ENCODE measurements around the gene RAB11B. TPM values are rescaled to one million over a fixed set of nuclear protein-coding genes. Genes with fewer than 3 reads are reported as not detected.
A peak's percentile ranks its signal among the peaks of the same experiment; 100 is the strongest.
"Not testable (repeated sequence)": the region's sequence is repeated elsewhere in the genome, so short reads cannot be mapped to it uniquely, and the experiment has no call there.

The RAB11B gene
- 100 to 1,000 TPM; 101 to 116 (median 108) TPM for total RNA-seq
- total RNA-seq (2013) = 20.2 TPM

DNA sequence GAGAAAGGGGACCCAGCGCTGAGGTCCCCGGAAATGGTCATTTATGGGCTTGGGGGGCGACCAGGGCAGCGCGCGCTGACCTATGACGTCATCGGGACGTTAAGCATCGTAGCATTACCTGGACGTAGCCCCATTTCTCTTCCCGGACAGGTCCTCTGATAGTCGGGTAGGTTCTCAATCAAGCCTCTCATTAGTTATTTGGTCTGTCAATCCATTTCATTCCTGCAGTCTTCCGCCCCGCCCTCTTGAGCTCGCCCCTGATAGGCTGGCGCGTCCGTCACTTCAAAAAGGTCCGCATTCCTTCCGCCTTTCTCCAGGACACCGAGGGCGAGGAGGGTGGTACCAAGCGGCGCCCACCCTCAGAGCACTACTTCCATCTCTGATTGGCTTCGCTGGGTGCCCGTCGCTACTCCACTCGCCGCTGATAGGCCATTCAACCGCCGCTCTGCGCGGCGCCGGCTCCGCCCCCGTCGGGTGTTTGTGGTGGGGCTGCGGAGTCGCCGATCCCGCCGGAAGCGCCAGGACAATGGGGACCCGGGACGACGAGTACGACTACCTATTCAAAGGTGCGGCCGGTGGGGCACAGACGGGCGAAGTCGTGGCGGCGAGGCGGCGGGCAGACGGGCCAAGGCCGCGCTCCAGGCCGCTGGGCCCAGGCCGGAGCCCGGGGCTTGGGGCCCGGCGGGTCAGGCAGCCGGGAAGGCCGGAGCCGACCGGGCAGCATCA is at the start of gene RAB11B:
Gene RAB11B, plus strand, starts transcription at position 470 of the 726 bp plus-strand sequence. Its CDS starts 57 bp downstream, at position 527.
- peak within 1 kb of the TSS; percentile 92 for H3K27ac ChIP-seq (ENCODE audit: low read length)
- Mint-ChIP-seq H3K9me3 (no peaks in the 10 kb centered on the region), H3K4me1 (peaks cover 16 to 33% of the 10 kb centered on the region in 2 donors), H3K4me3 (peak within 1 kb of the TSS; percentile 98), H3K27ac (peak within 1 kb of the TSS; percentile 94), H3K36me3 (no peaks in the 10 kb centered on the region), H3K27me3 (ENCODE audit: low read depth in 2 of 2) (no peaks in the 10 kb centered on the region)
- ATAC-seq (peak; percentile 85 to 96 (median 87)), DNase-seq (peak; percentile 95 to 99)
- TF ChIP-seq, protein P1, sequence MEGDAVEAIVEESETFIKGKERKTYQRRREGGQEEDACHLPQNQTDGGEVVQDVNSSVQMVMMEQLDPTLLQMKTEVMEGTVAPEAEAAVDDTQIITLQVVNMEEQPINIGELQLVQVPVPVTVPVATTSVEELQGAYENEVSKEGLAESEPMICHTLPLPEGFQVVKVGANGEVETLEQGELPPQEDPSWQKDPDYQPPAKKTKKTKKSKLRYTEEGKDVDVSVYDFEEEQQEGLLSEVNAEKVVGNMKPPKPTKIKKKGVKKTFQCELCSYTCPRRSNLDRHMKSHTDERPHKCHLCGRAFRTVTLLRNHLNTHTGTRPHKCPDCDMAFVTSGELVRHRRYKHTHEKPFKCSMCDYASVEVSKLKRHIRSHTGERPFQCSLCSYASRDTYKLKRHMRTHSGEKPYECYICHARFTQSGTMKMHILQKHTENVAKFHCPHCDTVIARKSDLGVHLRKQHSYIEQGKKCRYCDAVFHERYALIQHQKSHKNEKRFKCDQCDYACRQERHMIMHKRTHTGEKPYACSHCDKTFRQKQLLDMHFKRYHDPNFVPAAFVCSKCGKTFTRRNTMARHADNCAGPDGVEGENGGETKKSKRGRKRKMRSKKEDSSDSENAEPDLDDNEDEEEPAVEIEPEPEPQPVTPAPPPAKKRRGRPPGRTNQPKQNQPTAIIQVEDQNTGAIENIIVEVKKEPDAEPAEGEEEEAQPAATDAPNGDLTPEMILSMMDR (IDR thresholded peaks at IDR 0.05) = no peak
- H3K9me3 ChIP-seq (ENCODE audit: control insufficient read depth, insufficient read depth, low read length) = no peaks in the 10 kb centered on the region
- peak within 1 kb of the TSS; percentile 49 for H3K4me3 ChIP-seq (ENCODE audit: low read length)
- WGBS (ENCODE audit: insufficient coverage) = under 1% methylated on average over 70 of the region's 70 CpGs
- intact Hi-C loops (cut with micrococcal nuclease) = loop anchor here (1.0 kb wide), 3 partner anchors 23 to 202 kb away; partner anchors contain the start of genes HNRNPM and MARCHF2
- H3K27me3 ChIP-seq (ENCODE audit: control insufficient read depth, insufficient read depth, low read length) = no peaks in the 10 kb centered on the region
- no peaks in the 10 kb centered on the region for H3K36me3 ChIP-seq (ENCODE audit: control insufficient read depth, insufficient read depth, low read length)
- H3K4me1 ChIP-seq (ENCODE audit: control insufficient read depth, insufficient read depth, low read length) = peaks cover 34% of the 10 kb centered on the region

DNA sequence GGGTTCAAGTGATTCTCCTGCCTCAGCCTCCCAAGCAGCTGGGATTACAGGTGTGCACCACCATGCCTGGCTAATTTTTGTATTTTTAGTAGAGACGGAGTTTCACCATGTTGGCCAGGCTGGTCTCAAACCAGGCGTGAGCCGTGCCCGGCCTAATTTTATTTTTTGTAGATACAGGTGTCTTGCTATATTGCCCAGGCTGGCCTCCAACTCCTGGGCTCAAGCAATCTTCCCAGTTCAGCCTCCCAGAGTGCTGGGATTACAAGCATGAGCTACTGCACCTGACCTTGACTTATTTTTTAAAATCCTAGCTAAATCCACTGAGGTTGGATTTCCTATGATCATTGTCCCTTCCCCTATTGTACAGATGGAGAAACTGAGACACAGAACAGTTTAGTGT is 48.7 kb upstream of the RAB11B start:
- H3K36me3 ChIP-seq (ENCODE audit: control insufficient read depth, insufficient read depth, low read length); DNase-seq; ATAC-seq; H3K27ac ChIP-seq (ENCODE audit: low read length); H3K36me3 Mint-ChIP-seq; H3K4me3 ChIP-seq (ENCODE audit: low read length); H3K9me3 ChIP-seq (ENCODE audit: control insufficient read depth, insufficient read depth, low read length); H3K27me3 Mint-ChIP-seq (ENCODE audit: low read depth in 2 of 2); intact Hi-C loops (cut with micrococcal nuclease); H3K9me3 Mint-ChIP-seq; H3K27me3 ChIP-seq (ENCODE audit: control insufficient read depth, insufficient read depth, low read length): not testable (repeated sequence)
- peaks cover 19% of the 10 kb centered on the region for H3K4me1 ChIP-seq (ENCODE audit: control insufficient read depth, insufficient read depth, low read length)
- H3K4me1 Mint-ChIP-seq = peaks cover 12 to 23% of the 10 kb centered on the region in 2 donors
- H3K4me3 Mint-ChIP-seq = peak overlapping the region; percentile 65
- peak overlapping the region; percentile 62 to 86 for H3K27ac Mint-ChIP-seq
- WGBS (ENCODE audit: insufficient coverage) = 85% methylated on average over 4 of the region's 4 CpGs

DNA sequence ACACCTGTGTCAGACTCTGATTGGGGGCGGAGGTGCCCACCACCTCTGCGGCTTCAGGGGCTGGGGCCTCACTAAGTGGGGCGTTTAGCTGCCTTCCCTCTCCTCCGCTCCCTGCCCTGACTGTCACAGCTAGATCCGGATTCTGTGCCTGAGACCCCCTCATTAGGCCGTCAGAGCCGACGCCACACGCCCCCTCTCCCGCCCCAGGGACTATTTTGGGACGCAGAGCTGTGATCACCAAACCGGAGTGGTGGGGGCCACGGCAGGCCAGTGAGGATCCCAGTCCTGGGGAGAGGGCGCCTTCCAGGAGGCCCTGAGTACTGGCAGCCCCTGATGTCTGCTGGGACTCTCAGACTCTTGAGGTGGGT is 47.9 kb upstream of the RAB11B start:
- H3K4me1 Mint-ChIP-seq = peaks cover 12 to 23% of the 10 kb centered on the region in 2 donors
- Histone ChIP-seq H3K4me3 (ENCODE audit: low read length) (no peak overlapping the region), H3K27ac (ENCODE audit: low read length) (peak overlapping the region; percentile 60), H3K27me3 (ENCODE audit: control insufficient read depth, insufficient read depth, low read length) (no peaks in the 10 kb centered on the region), H3K9me3 (ENCODE audit: control insufficient read depth, insufficient read depth, low read length) (no peaks in the 10 kb centered on the region), H3K36me3 (ENCODE audit: control insufficient read depth, insufficient read depth, low read length) (no peaks in the 10 kb centered on the region), H3K4me1 (ENCODE audit: control insufficient read depth, insufficient read depth, low read length) (peaks cover 19% of the 10 kb centered on the region)
- intact Hi-C loops (cut with micrococcal nuclease) = no loop called here
- ATAC-seq (no peak), DNase-seq (no peak)
- no peaks in the 10 kb centered on the region for H3K27me3 Mint-ChIP-seq (ENCODE audit: low read depth in 2 of 2)
- WGBS (ENCODE audit: insufficient coverage) = 31% methylated on average over 14 of the region's 14 CpGs
- no peaks in the 10 kb centered on the region for H3K9me3 Mint-ChIP-seq
- H3K27ac Mint-ChIP-seq = peak overlapping the region; percentile 62 to 86
- TF ChIP-seq, protein P1 (IDR thresholded peaks at IDR 0.05) = no peak
- peak overlapping the region; percentile 65 for H3K4me3 Mint-ChIP-seq
- H3K36me3 Mint-ChIP-seq = no peaks in the 10 kb centered on the region

DNA sequence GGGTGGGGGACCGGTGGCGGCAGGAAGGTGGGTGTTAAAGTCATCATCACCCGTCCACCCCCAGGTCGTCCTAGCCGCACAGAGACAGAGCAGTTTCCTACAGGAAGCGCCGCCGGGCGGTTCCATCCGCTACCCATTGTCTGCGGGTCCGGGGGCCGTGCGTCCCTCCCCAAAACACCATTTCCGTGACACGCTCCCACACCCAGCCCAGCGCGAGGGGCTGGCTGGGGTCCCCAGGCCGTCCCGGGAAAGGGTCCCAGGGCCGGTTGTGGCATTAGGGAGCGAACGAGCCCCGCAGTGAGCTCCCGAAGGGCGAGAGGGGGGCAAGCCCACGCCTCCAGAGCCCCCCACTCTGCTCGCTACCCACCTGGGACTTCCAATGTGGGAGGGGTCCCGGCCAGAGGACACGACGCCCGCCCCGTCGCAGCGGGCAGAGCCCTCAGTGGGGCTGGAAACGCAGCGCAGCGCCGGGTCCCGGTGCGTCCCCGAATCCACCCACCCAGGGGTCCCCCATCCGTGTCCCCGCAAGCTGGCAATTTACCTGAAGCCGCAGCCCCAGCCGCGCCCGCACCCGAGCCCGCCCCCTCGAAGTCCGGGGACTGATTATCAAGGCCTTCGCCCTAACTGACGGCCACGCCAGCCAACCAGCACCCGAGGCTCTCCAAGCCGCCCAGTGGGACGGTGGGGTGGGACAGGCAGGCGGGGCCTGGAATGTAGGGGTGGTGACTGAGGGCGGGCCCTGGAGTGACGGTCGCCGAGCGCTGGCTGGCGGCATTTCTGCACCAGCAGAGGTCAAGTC is 47.3 kb upstream of the RAB11B start, which contains the start of gene KANK3:
Gene KANK3, minus strand, starts transcription at position 579 of the 799 bp plus-strand sequence. CDS start 5,434 bp downstream, outside the sequence.
- H3K4me1 ChIP-seq (ENCODE audit: control insufficient read depth, insufficient read depth, low read length) = peaks cover 19% of the 10 kb centered on the region
- Mint-ChIP-seq H3K4me3 (peak within 1 kb of the TSS; percentile 87), H3K36me3 (no peaks in the 10 kb centered on the region), H3K27me3 (ENCODE audit: low read depth in 2 of 2) (no peaks in the 10 kb centered on the region), H3K9me3 (no peaks in the 10 kb centered on the region), H3K4me1 (peaks cover 12 to 23% of the 10 kb centered on the region in 2 donors), H3K27ac (peak within 1 kb of the TSS; percentile 62 to 86)
- intact Hi-C loops (cut with micrococcal nuclease) = no loop called here
- peak within 1 kb of the TSS; percentile 79 for H3K4me3 ChIP-seq (ENCODE audit: low read length)
- TF ChIP-seq, protein P1 (IDR thresholded peaks at IDR 0.05) = no peak
- H3K36me3 ChIP-seq (ENCODE audit: control insufficient read depth, insufficient read depth, low read length) = no peaks in the 10 kb centered on the region
- DNase-seq (peak; percentile 90 to 94), ATAC-seq (peak; percentile 99)
- H3K27me3 ChIP-seq (ENCODE audit: control insufficient read depth, insufficient read depth, low read length) = no peaks in the 10 kb centered on the region
- no peaks in the 10 kb centered on the region for H3K9me3 ChIP-seq (ENCODE audit: control insufficient read depth, insufficient read depth, low read length)
- WGBS (ENCODE audit: insufficient coverage) = 2% methylated on average over 65 of the region's 65 CpGs
- peak within 1 kb of the TSS; percentile 82 for H3K27ac ChIP-seq (ENCODE audit: low read length)
